CD4-positive, alpha-beta T cell (primary cell): Measurements from ENCODE around the gene CDKN3. TPM values are rescaled to one million over a fixed set of nuclear protein-coding genes. Genes with fewer than 3 reads are reported as not detected.

ENCODE experiments used
- ATAC-seq: fragments of 200-7000 bp; cut with Tn5 transposase; one replicate; pipeline ENCODE4 v1.10.0; 2022; ENCODE audit warnings: mild to moderate bottlenecking; ENCODE audit not compliant: poor library complexity
- CTCF ChIA-PET: fragments of 350-600 bp; sonication (Branson Sonifier 250); formaldehyde crosslinking; loops from one replicate; lab custom pipeline; 2021; ENCODE audit warnings: antibody characterized with exemption, inconsistent platforms; lab: Charles Lee
- POLR2A ChIA-PET: fragments of 350-600 bp; sonication (Branson Sonifier 250); formaldehyde crosslinking; loops from one replicate; lab custom pipeline; 2021; ENCODE audit warnings: antibody characterized with exemption, inconsistent platforms; lab: Charles Lee
- DNase-seq, 14 experiments: peaks; one replicate each; pipeline ENCODE4 v3.0.0-alpha.2; 2013 to 2020; ENCODE audit warnings: mixed read lengths in 2 of 14
- H3K27ac ChIP-seq, 2 donors: one replicate each; pipeline versions ENCODE4 v1.5.1 to v1.7.0; 2013; ENCODE audit warnings: low read length in 2 of 2, low read depth in 1 of 2, mild to moderate bottlenecking in 1 of 2
- H3K27me3 ChIP-seq, 2 experiments: 1 replicate in 1 of 2; 2 replicates in 1 of 2; pipeline versions ENCODE4 v1.6.1 to v1.7.0; 2013; ENCODE audit warnings: low read length in 2 of 2, control low read depth in 1 of 2, mild to moderate bottlenecking in 1 of 2, moderate library complexity in 1 of 2; ENCODE audit not compliant: insufficient read depth in 2 of 2, control insufficient read depth in 1 of 2
- H3K36me3 ChIP-seq: one replicate; pipeline ENCODE4 v1.6.1; 2013; ENCODE audit warnings: low read length, control low read depth; ENCODE audit not compliant: insufficient read depth
- H3K4me1 ChIP-seq: one replicate; pipeline ENCODE4 v1.6.1; 2013; ENCODE audit warnings: low read length, control low read depth; ENCODE audit not compliant: insufficient read depth
- H3K4me3 ChIP-seq: one replicate; pipeline ENCODE4 v1.5.1; 2013; ENCODE audit warnings: mild to moderate bottlenecking, low read length, moderate library complexity
- H3K9me3 ChIP-seq, 2 experiments: 1 replicate in 1 of 2; 2 replicates in 1 of 2; pipeline versions ENCODE4 v1.6.1 to v1.7.0; 2013; ENCODE audit warnings: low read length in 2 of 2, mild to moderate bottlenecking in 2 of 2, control low read depth in 1 of 2, moderate library complexity in 1 of 2; ENCODE audit not compliant: control insufficient read depth in 1 of 2, insufficient read depth in 1 of 2
- H3K27ac Mint-ChIP-seq: one replicate; pipeline ENCODE4 v1.8.0; 2020; ENCODE audit warnings: mixed read lengths
- H3K27me3 Mint-ChIP-seq: one replicate; pipeline ENCODE4 v1.8.0; 2021; ENCODE audit warnings: mixed read lengths
- H3K36me3 Mint-ChIP-seq: one replicate; pipeline ENCODE4 v1.8.0; 2021; ENCODE audit warnings: low read depth, mixed read lengths
- H3K4me1 Mint-ChIP-seq: one replicate; pipeline ENCODE4 v1.8.0; 2021; ENCODE audit warnings: low read depth, mixed read lengths
- H3K4me3 Mint-ChIP-seq: one replicate; pipeline ENCODE4 v1.8.0; 2020; ENCODE audit warnings: mild to moderate bottlenecking, mixed read lengths
- H3K9me3 Mint-ChIP-seq: one replicate; pipeline ENCODE4 v1.8.0; 2020; ENCODE audit warnings: mixed read lengths
- CTCF ChIP-seq: fragments of 200-600 bp; IDR thresholded peaks from one replicate; pipeline ENCODE4 v1.8.0; 2022; ENCODE audit warnings: antibody characterized with exemption, mild to moderate bottlenecking
- intact Hi-C, 2 experiments: fragments of 100-400 bp; cut with DNase I in 1 of 2; cut with micrococcal nuclease in 1 of 2; formaldehyde crosslinking; loops; one replicate each; pipeline versions ENCODE4 v1.15.1 to v1.9.0; 2023 to 2025; cut with DNase I, micrococcal nuclease
- total RNA-seq, 174 experiments: library from RNA in 2 of 174; stranded (reverse) in 2 of 174; gene quantifications; one replicate each; pipeline ENCODE4 v1.2.3 and lab custom pipeline; 2021 to 2026

CDKN3 gene
- total RNA-seq, 2 experiments from 2014 or later: 0.61 to 1.4 TPM

DNA sequence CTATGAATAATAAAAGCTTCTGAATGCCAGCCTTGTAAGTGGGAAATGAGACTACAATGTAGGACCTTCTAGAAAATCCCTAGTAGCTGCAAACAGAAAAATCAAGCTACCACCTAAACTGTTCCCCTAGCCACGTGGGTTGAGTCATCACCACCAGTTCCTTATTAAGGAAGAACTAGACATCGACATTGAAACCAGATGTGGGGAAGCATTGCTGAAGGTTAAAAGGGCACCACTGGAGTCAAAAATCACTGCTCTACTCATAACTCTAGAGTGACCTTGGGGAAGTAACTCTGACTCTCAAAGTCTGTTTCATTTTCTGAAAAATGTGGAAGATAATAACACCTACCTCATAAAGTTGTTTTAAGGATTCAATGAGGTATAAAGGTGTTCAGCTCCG is 53.7 kb downstream of the CDKN3 start:
- Mint-ChIP-seq H3K27ac (no peak overlapping the region), H3K4me3 (no peak overlapping the region), H3K36me3 (no peaks in the 10 kb centered on the region), H3K9me3 (no peaks in the 10 kb centered on the region), H3K4me1 (no peaks in the 10 kb centered on the region), H3K27me3 (no peaks in the 10 kb centered on the region)
- Histone ChIP-seq H3K4me1 (no peaks in the 10 kb centered on the region), H3K27me3 (peaks cover 0 to 3% of the 10 kb centered on the region in 2 experiments), H3K4me3 (no peak overlapping the region), H3K27ac (no peak overlapping the region), H3K9me3 (no peaks in the 10 kb centered on the region), H3K36me3 (no peaks in the 10 kb centered on the region)
- ATAC-seq (no peak), DNase-seq (peak in 3 of 14 experiments; percentile 19 to 65 (median 60))
- ChIA-PET CTCF (no interaction called here), POLR2A (no interaction called here)
- no peak for TF ChIP-seq CTCF
- intact Hi-C loops: no loop called here

DNA sequence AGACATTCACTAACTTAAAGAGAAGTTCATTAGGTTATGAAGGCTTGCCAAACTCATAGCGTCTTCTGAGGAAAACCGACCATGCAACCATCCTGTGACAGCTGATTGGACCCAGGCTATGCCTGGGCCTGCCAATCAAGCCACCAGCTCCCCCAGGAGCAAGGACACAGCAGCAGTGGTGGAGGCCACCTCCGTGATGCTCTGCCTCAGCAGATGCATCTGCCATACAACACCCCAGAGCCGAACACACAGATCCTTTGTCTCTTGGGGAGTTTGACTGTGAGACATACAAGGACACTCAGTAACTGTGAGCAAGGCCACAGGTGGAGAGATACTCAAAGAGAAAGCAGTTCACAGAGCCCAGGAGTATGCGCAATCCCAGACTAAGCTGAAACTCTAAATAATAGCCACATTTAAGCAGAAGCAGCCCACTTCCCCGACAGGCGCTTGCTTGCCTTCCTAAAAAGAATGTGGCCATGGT is 54.4 kb downstream of the CDKN3 start:
- no peak overlapping the region for H3K27ac Mint-ChIP-seq
- H3K27ac ChIP-seq: no peak overlapping the region
- POLR2A ChIA-PET: no interaction called here
- no peaks in the 10 kb centered on the region for H3K4me1 Mint-ChIP-seq
- H3K9me3 Mint-ChIP-seq: no peaks in the 10 kb centered on the region
- no peaks in the 10 kb centered on the region for H3K4me1 ChIP-seq
- TF ChIP-seq CTCF: no peak
- peaks cover 0 to 3% of the 10 kb centered on the region in 2 experiments for H3K27me3 ChIP-seq
- no peaks in the 10 kb centered on the region for H3K27me3 Mint-ChIP-seq
- H3K4me3 Mint-ChIP-seq: no peak overlapping the region
- CTCF ChIA-PET: no interaction called here
- intact Hi-C loops: no loop called here
- DNase-seq: no peak
- no peaks in the 10 kb centered on the region for H3K9me3 ChIP-seq
- no peaks in the 10 kb centered on the region for H3K36me3 ChIP-seq
- no peaks in the 10 kb centered on the region for H3K36me3 Mint-ChIP-seq
- ATAC-seq: no peak
- H3K4me3 ChIP-seq: no peak overlapping the region

- POLR2A ChIA-PET: no interaction called here
Measured at GRCh38 chr14:54451961-54452360, 55.2 kb downstream of the CDKN3 start.

More at GRCh38 chr14:54451961-54452360, 55.2 kb downstream of the CDKN3 start:
- no peaks in the 10 kb centered on the region for H3K36me3 Mint-ChIP-seq
- H3K27ac ChIP-seq: no peak overlapping the region
- no peaks in the 10 kb centered on the region for H3K9me3 ChIP-seq
- no peak overlapping the region for H3K4me3 Mint-ChIP-seq
- DNase-seq (no peak), ATAC-seq (no peak)
- H3K4me3 ChIP-seq: no peak overlapping the region
- no peak overlapping the region for H3K27ac Mint-ChIP-seq
- no peaks in the 10 kb centered on the region for H3K4me1 ChIP-seq
- no peaks in the 10 kb centered on the region for H3K4me1 Mint-ChIP-seq
- no peak for TF ChIP-seq CTCF
- H3K27me3 ChIP-seq: peaks cover 0 to 3% of the 10 kb centered on the region in 2 experiments
- intact Hi-C loops: no loop called here
- no peaks in the 10 kb centered on the region for H3K27me3 Mint-ChIP-seq
- H3K36me3 ChIP-seq: no peaks in the 10 kb centered on the region
- H3K9me3 Mint-ChIP-seq: no peaks in the 10 kb centered on the region
- CTCF ChIA-PET: no interaction called here
